Prostate gland (tissue), 2 donors: Measurements from ENCODE around the gene PLPPR2.

Experiments
- CTCF ChIP-seq, 4 experiments: fragments of 200-600 bp in 2 of 4; fragments of 450-650 bp in 2 of 4; sonication (generic) in 2 of 4; IDR thresholded peaks; 1 replicate in 3 of 4; 2 replicates in 1 of 4; pipeline ENCODE4 v1.5.1; 2016 to 2019; ENCODE audit warnings: antibody characterized with exemption in 4 of 4, mild to moderate bottlenecking in 2 of 4, moderate library complexity in 2 of 4
- POLR2A ChIP-seq: fragments of 450-650 bp; IDR thresholded peaks from one replicate; pipeline ENCODE4 v1.6.1; 2016; ENCODE audit warnings: antibody characterized with exemption, mild to moderate bottlenecking
- POLR2AphosphoS5 ChIP-seq: sonication (generic); formaldehyde crosslinking; IDR thresholded peaks from one replicate; pipeline ENCODE4 v1.6.1; 2017; ENCODE audit warnings: antibody characterized with exemption

- TF ChIP-seq CTCF (IDR thresholded peaks at IDR 0.05): no peak
- TF ChIP-seq POLR2A: no peak
- no peak for TF ChIP-seq POLR2AphosphoS5
These were observed 18.7 kb downstream of the PLPPR2 start for GRCh38 chr19:11373885-11374432.
